Panc1 (cell line): ENCODE results near the gene ADGRL1.
"Not testable (repeated sequence)": the region's sequence is repeated elsewhere in the genome, so short reads cannot be mapped to it uniquely, and the experiment has no call there.

Experiments
- POLR2AphosphoS5 ChIP-seq: IDR thresholded peaks from 2 replicates; pipeline ENCODE4 v1.6.1; 2012; ENCODE audit warnings: mild to moderate bottlenecking, low read depth, low read length, moderate library complexity
- SIN3A ChIP-seq: IDR thresholded peaks from 2 replicates; pipeline ENCODE4 v1.6.1; 2012; ENCODE audit warnings: low read depth, mild to moderate bottlenecking, low read length, moderate library complexity, borderline replicate concordance; ENCODE audit not compliant: insufficient read depth
- TF ChIP-seq, protein P1 (sequence below): fragments of 450-650 bp; IDR thresholded peaks from 2 replicates; pipeline ENCODE4 v1.5.1; 2017; ENCODE audit warnings: mild to moderate bottlenecking
- TF ChIP-seq, protein P2 (sequence below), 2 experiments: IDR thresholded peaks; 2 replicates each; pipeline ENCODE4 v1.6.1; 2011 to 2012; ENCODE audit warnings: low read depth in 2 of 2, control low read depth in 1 of 2, low read length in 1 of 2, mild to moderate bottlenecking in 1 of 2, moderate library complexity in 1 of 2; ENCODE audit not compliant: insufficient read depth in 1 of 2

DNA sequence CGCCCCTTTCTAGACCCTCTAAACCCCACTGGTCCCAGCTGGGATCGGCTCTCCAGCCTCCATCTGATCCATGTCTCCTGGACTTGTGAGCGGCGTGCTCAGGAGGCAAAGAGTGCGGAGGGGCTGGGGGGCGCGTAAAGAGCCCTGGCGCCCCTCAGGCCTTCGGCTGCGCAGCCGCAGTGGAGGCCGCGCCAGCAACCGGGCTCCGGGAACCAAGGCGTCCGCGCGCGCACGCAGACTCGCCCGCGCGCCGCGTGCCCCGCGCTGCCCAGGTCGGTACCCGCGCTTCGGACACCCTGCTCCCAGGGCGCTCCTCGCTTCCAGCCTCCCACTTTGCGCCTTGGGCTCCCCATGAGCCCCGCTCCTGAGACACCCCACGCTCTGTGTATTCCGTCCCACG is 3.4 kb upstream of the ADGRL1 start:
- TF ChIP-seq, protein P1, sequence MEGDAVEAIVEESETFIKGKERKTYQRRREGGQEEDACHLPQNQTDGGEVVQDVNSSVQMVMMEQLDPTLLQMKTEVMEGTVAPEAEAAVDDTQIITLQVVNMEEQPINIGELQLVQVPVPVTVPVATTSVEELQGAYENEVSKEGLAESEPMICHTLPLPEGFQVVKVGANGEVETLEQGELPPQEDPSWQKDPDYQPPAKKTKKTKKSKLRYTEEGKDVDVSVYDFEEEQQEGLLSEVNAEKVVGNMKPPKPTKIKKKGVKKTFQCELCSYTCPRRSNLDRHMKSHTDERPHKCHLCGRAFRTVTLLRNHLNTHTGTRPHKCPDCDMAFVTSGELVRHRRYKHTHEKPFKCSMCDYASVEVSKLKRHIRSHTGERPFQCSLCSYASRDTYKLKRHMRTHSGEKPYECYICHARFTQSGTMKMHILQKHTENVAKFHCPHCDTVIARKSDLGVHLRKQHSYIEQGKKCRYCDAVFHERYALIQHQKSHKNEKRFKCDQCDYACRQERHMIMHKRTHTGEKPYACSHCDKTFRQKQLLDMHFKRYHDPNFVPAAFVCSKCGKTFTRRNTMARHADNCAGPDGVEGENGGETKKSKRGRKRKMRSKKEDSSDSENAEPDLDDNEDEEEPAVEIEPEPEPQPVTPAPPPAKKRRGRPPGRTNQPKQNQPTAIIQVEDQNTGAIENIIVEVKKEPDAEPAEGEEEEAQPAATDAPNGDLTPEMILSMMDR, result not testable (repeated sequence)
- not testable (repeated sequence) for TF ChIP-seq POLR2AphosphoS5, SIN3A
- TF ChIP-seq, protein P2, sequence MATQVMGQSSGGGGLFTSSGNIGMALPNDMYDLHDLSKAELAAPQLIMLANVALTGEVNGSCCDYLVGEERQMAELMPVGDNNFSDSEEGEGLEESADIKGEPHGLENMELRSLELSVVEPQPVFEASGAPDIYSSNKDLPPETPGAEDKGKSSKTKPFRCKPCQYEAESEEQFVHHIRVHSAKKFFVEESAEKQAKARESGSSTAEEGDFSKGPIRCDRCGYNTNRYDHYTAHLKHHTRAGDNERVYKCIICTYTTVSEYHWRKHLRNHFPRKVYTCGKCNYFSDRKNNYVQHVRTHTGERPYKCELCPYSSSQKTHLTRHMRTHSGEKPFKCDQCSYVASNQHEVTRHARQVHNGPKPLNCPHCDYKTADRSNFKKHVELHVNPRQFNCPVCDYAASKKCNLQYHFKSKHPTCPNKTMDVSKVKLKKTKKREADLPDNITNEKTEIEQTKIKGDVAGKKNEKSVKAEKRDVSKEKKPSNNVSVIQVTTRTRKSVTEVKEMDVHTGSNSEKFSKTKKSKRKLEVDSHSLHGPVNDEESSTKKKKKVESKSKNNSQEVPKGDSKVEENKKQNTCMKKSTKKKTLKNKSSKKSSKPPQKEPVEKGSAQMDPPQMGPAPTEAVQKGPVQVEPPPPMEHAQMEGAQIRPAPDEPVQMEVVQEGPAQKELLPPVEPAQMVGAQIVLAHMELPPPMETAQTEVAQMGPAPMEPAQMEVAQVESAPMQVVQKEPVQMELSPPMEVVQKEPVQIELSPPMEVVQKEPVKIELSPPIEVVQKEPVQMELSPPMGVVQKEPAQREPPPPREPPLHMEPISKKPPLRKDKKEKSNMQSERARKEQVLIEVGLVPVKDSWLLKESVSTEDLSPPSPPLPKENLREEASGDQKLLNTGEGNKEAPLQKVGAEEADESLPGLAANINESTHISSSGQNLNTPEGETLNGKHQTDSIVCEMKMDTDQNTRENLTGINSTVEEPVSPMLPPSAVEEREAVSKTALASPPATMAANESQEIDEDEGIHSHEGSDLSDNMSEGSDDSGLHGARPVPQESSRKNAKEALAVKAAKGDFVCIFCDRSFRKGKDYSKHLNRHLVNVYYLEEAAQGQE (IDR thresholded peaks at IDR 0.05; ENCODE audit: insufficient read depth in 1 of 2, low read depth in 2 of 2, low read length in 1 of 2), result not testable (repeated sequence)
